K562 (cell line): ENCODE results near the gene PIP5K1B.

ENCODE experiments used
- CTCF ChIP-seq, 3 experiments: IDR thresholded peaks in 2 of 3; conservative IDR thresholded peaks in 1 of 3; 2 replicates each; pipeline ENCODE4 v1.5.1; 2011 to 2012; ENCODE audit warnings: low read length in 3 of 3, mild to moderate bottlenecking in 3 of 3, control low read depth in 2 of 3, improper control_type of control experiment in 1 of 3, inconsistent platforms in 1 of 3, low read depth in 1 of 3, mixed read lengths in 1 of 3, moderate library complexity in 1 of 3; ENCODE audit not compliant: insufficient read depth in 2 of 3
- ELF4 ChIP-seq: fragments of 450-650 bp; formaldehyde crosslinking; IDR thresholded peaks from 2 replicates; pipeline ENCODE4 v1.4.0; 2022; ENCODE audit warnings: missing genetic modification characterization
- MTA3 ChIP-seq: fragments of 450-650 bp; formaldehyde crosslinking; IDR thresholded peaks from 2 replicates; pipeline ENCODE4 v1.6.1; 2017; ENCODE audit warnings: mild to moderate bottlenecking, borderline replicate concordance
- POLR2A ChIP-seq: fragments of 450-650 bp; conservative IDR thresholded peaks from 2 replicates; pipeline ENCODE4 v1.6.1; 2016
- SP2 ChIP-seq: IDR thresholded peaks from 2 replicates; pipeline ENCODE4 v1.6.1; 2011; ENCODE audit warnings: mild to moderate bottlenecking, low read depth, low read length, moderate library complexity; ENCODE audit not compliant: poor library complexity, severe bottlenecking; ENCODE audit errors: extremely low read depth
- ZNF785 ChIP-seq: fragments of 250-450 bp; sonication (Bioruptor Pico); IDR thresholded peaks from 2 replicates; pipeline ENCODE4 v1.4.0; 2020; ENCODE audit warnings: mild to moderate bottlenecking

GRCh38 chr9:68685213-68685612 is 19.8 kb upstream of the PIP5K1B start:
- TF ChIP-seq ELF4, result no peak
- TF ChIP-seq CTCF (IDR thresholded peaks at IDR 0.05 in 2 of 3, conservative IDR thresholded peaks at IDR 0.05 in 1 of 3; ENCODE audit: insufficient read depth in 2 of 3, low read depth in 1 of 3, low read length in 3 of 3), result no peak
- TF ChIP-seq POLR2A, result no peak
- no peak for TF ChIP-seq SP2
- TF ChIP-seq ZNF785 (CRISPR knock-in tag), result no peak
- no peak for TF ChIP-seq MTA3
